KMS-11 (cell line): ENCODE measurements around the gene BAZ2B.

Experiments used
- H2AFZ ChIP-seq: fragments of 200-600 bp; sonication (generic); 2 replicates; pipeline ENCODE4 v1.6.1; 2016; ENCODE audit warnings: antibody characterized with exemption, mixed run types, low read depth
- H3K27ac ChIP-seq: fragments of 200-600 bp; sonication (generic); 2 replicates; pipeline ENCODE4 v1.6.1; 2016; ENCODE audit warnings: mild to moderate bottlenecking, mixed run types
- H3K27me3 ChIP-seq: fragments of 200-600 bp; sonication (generic); 2 replicates; pipeline ENCODE4 v1.6.1; 2017; ENCODE audit warnings: mild to moderate bottlenecking, low read depth, mixed run types, moderate library complexity; ENCODE audit not compliant: insufficient read depth
- H3K36me3 ChIP-seq: fragments of 200-600 bp; sonication (generic); 2 replicates; pipeline ENCODE4 v1.6.1; 2017; ENCODE audit warnings: mild to moderate bottlenecking, mixed run types; ENCODE audit not compliant: insufficient read depth
- H3K4me1 ChIP-seq: fragments of 200-600 bp; sonication (generic); 2 replicates; pipeline ENCODE4 v1.6.1; 2016; ENCODE audit warnings: mild to moderate bottlenecking, low read depth, mixed run types; ENCODE audit not compliant: poor library complexity, severe bottlenecking
- H3K4me2 ChIP-seq: fragments of 200-600 bp; sonication (generic); 2 replicates; pipeline ENCODE4 v1.7.0; 2016; ENCODE audit warnings: mild to moderate bottlenecking, mixed run types
- H3K4me3 ChIP-seq: fragments of 200-600 bp; sonication (generic); IDR thresholded peaks from 2 replicates; pipeline ENCODE4 v1.6.1; 2017; ENCODE audit warnings: low read depth, low read length, mixed read lengths; ENCODE audit not compliant: insufficient read depth
- H3K79me2 ChIP-seq: fragments of 200-600 bp; sonication (generic); 2 replicates; pipeline ENCODE4 v1.6.1; 2016; ENCODE audit warnings: low read depth, mixed run types; ENCODE audit not compliant: insufficient read depth
- H3K9ac ChIP-seq: fragments of 200-600 bp; sonication (generic); 2 replicates; pipeline ENCODE4 v1.6.1; 2016; ENCODE audit warnings: mild to moderate bottlenecking, mixed run types
- H4K20me1 ChIP-seq: fragments of 200-600 bp; sonication (generic); 2 replicates; pipeline ENCODE4 v1.6.1; 2016; ENCODE audit warnings: mild to moderate bottlenecking, mixed run types; ENCODE audit not compliant: insufficient read depth
- TF ChIP-seq, protein P1 (sequence below): fragments of 200-600 bp; sonication (generic); conservative IDR thresholded peaks from 2 replicates; pipeline ENCODE4 v1.6.1; 2017; ENCODE audit warnings: low read depth, mild to moderate bottlenecking, antibody characterized with exemption, low read length, moderate library complexity, mixed read lengths

Gene BAZ2B

DNA sequence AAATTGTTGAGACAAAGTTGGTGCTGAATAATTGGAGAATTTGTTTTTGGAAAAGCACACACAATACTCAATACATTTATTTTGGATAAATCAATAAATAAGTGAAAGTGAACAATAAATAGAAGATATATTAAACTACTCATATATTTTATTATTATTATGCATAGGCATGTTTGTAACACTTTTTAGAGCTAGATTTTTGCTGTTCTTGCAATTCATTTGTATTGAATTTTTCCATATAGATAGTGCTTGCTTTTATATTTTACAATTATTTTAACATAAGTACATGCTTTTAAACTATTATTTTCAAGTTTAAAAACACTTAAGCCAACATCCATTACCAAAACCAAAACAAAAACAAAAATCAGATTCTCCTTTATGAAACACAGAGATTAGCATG lies 43.9 kb downstream of the BAZ2B start:
- no peaks in the 10 kb centered on the region for H4K20me1 ChIP-seq
- no peak overlapping the region for H3K27ac ChIP-seq
- H3K4me2 ChIP-seq: no peak overlapping the region
- no peak overlapping the region for H2AFZ ChIP-seq
- no peak overlapping the region for H3K4me3 ChIP-seq
- no peaks in the 10 kb centered on the region for H3K27me3 ChIP-seq
- no peaks in the 10 kb centered on the region for H3K79me2 ChIP-seq
- H3K4me1 ChIP-seq: no peaks in the 10 kb centered on the region
- H3K36me3 ChIP-seq: no peaks in the 10 kb centered on the region
- TF ChIP-seq, protein P1, sequence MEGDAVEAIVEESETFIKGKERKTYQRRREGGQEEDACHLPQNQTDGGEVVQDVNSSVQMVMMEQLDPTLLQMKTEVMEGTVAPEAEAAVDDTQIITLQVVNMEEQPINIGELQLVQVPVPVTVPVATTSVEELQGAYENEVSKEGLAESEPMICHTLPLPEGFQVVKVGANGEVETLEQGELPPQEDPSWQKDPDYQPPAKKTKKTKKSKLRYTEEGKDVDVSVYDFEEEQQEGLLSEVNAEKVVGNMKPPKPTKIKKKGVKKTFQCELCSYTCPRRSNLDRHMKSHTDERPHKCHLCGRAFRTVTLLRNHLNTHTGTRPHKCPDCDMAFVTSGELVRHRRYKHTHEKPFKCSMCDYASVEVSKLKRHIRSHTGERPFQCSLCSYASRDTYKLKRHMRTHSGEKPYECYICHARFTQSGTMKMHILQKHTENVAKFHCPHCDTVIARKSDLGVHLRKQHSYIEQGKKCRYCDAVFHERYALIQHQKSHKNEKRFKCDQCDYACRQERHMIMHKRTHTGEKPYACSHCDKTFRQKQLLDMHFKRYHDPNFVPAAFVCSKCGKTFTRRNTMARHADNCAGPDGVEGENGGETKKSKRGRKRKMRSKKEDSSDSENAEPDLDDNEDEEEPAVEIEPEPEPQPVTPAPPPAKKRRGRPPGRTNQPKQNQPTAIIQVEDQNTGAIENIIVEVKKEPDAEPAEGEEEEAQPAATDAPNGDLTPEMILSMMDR: no peak
- no peak overlapping the region for H3K9ac ChIP-seq

DNA sequence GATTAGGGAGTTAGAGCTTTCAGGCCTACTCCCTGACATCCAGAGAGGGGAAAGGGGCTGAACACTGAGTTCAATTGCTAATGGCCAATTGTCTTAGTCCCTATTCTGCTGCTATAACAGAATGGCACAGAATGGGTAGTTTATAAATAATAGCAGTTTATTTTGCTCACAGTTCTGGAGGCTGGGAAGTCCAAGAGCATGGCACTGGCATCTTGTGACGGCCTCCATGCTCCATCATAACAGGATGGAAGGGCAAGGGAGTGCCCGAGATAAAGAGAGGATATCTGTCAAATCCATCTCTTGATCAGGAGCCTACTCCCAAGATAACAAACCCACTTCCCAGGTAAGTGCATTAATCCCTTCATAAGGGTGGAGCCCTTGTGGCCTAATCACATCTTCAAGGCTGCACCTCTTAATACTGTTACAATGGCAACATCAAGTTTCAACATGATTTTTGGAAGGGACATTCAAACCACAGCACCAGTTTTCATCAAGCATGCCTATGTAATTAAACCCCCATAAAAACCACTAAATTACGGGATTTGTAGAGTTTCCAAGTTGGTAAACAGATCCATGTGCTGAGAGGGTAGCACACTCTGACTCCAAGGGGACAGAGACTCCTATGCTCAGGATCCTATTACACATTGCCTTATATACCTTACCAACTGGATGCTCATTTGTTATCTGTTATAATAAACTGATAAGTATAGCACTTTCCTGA lies 44.6 kb downstream of the BAZ2B start:
- Histone ChIP-seq H4K20me1 (no peaks in the 10 kb centered on the region), H2AFZ (no peak overlapping the region), H3K79me2 (no peaks in the 10 kb centered on the region), H3K4me1 (no peaks in the 10 kb centered on the region), H3K36me3 (no peaks in the 10 kb centered on the region), H3K27ac (no peak overlapping the region), H3K9ac (no peak overlapping the region), H3K4me2 (no peak overlapping the region), H3K27me3 (no peaks in the 10 kb centered on the region), H3K4me3 (no peak overlapping the region)
- TF ChIP-seq, protein P1: no peak

- H3K4me3 ChIP-seq: no peak overlapping the region
- H3K79me2 ChIP-seq: no peaks in the 10 kb centered on the region
- no peak overlapping the region for H2AFZ ChIP-seq
- H3K27me3 ChIP-seq: no peaks in the 10 kb centered on the region
- H3K9ac ChIP-seq: no peak overlapping the region
- no peaks in the 10 kb centered on the region for H4K20me1 ChIP-seq
- no peaks in the 10 kb centered on the region for H3K36me3 ChIP-seq
- TF ChIP-seq, protein P1: no peak
- no peaks in the 10 kb centered on the region for H3K4me1 ChIP-seq
- no peak overlapping the region for H3K4me2 ChIP-seq
- no peak overlapping the region for H3K27ac ChIP-seq
These were observed 52.3 kb downstream of the BAZ2B start for GRCh38 chr2:159564081-159564480.

DNA sequence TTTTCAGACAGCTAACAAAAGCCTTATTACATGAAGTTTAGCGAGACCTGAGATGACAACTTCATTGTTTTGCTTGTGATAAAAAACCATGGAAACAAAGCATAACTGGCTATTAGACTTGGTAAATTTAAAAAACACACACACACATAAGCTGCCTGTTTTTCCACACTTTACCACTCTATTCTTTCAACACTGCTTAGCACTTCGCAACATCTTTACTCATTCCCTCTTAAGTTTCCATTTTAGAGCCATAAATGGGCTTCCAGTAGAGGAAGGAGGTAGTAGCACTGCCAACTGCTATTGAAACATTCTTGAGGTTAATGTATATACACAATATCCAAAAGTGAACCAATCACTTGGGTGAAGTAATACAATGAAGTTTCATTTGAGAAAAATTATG lies 54.1 kb downstream of the BAZ2B start:
- Histone ChIP-seq H3K79me2 (no peaks in the 10 kb centered on the region), H3K4me2 (no peak overlapping the region)

More for the DNA sequence above, 54.1 kb downstream of the BAZ2B start:
- Histone ChIP-seq H2AFZ (no peak overlapping the region), H3K36me3 (no peaks in the 10 kb centered on the region), H3K27ac (no peak overlapping the region), H3K27me3 (no peaks in the 10 kb centered on the region), H4K20me1 (no peaks in the 10 kb centered on the region), H3K9ac (no peak overlapping the region), H3K4me1 (no peaks in the 10 kb centered on the region), H3K4me3 (no peak overlapping the region)
- TF ChIP-seq, protein P1: no peak
